ENCODE data around the gene THSD4.

The THSD4 gene

DNA sequence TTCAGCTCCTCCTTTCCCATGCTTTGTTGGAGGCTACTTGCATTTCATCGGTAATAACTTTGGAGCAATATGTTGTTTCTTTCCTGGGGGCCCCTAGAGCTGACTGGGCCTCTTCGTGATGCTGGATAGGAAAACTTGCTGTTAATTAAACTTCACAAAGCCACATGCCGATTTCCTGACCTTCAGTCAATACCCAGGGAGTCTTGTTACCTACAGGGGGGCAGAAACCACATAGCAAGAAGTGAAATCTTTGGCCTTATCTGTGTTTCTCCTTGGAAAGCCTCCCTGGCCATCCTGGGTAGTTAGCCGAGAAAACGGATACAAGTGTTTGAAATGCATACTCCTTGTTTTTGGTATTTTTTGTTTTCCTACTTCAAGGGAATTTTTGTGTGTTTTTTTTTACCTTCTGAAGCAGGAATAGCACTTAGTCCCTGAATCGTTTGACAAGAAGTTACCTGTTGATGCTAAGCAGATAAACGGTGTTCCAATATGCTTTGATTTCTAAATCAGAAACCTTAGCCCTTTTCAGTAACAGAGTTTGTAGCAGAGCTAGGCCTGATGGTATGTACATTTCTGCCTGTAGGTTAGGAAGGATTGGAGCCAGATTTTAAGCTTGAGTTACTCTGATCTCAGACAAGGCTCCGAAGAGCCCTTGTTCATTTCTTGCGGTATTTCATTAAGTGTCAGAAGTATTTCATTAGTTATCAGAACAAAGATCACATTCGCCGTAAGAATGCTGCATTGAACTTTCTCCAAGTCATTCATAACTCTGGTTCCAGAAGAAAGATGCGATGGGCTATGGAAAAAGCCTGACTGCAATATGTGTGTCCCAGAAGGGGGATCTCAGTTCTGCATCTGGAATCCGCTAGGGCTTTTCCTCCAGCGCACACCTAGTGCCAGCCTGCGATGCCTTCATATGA is 111.5 kb downstream of the THSD4 start:
- H3K27ac ChIP-seq = no peak overlapping the region
- TF ChIP-seq ZFX (IDR thresholded peaks at IDR 0.05) (no peak), CTCF (conservative IDR thresholded peaks at IDR 0.05) (no peak)

DNA sequence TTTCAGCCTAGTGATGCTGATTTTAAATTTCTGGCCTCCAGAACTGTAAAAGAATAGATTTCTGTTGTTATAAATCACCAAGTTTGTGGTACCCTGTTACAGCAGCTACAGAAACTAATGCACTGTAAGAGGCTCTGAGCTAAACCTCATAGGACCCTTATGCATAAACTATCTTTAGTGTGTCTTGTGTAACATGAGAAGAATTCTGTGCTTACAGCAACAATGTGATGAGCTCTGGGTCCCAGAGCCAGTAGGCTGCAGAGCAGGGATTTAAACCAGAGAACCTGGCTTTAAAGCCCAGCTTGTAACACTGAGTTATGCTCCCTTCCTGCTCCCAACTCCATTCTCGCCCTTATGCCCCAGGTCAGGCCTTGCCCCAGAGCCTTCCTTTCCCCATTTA is 113.1 kb downstream of the THSD4 start:
- TF ChIP-seq CTCF (conservative IDR thresholded peaks at IDR 0.05) (no peak), ZFX (IDR thresholded peaks at IDR 0.05) (no peak)
- H3K27ac ChIP-seq = no peak overlapping the region

DNA sequence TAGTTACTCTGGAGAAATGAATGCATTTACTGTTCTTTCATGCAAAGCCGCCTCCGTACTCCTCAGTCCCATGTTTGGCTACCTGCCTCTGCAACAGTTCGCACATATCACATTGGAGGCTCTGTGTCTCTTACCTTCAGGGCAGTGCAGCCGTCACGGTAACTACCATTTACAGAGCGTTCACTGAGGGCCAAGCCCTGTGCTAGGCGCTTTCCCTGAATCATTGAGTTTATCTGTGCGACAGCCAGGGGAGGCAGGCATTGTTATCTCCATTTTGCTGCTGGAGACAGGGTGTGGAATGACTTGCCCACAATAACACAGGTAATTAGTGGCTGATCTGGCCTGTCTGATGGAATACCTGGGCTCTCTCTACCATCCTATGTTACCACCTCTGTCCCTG is 115.0 kb downstream of the THSD4 start:
- TF ChIP-seq CTCF (conservative IDR thresholded peaks at IDR 0.05) (no peak), ZFX (IDR thresholded peaks at IDR 0.05) (no peak)

GRCh38 chr15:71231758-71232157 is 116.5 kb downstream of the THSD4 start:
- TF ChIP-seq CTCF (conservative IDR thresholded peaks at IDR 0.05) (no peak), ZFX (IDR thresholded peaks at IDR 0.05) (no peak)
- no peak overlapping the region for H3K27ac ChIP-seq

More for the DNA sequence above, 115.0 kb downstream of the THSD4 start:
- H3K27ac ChIP-seq = no peak overlapping the region

- H3K27ac ChIP-seq = no peak overlapping the region
- no peak for TF ChIP-seq CTCF (conservative IDR thresholded peaks at IDR 0.05)
- TF ChIP-seq ZFX (IDR thresholded peaks at IDR 0.05) = no peak
Measured at GRCh38 chr15:71232411-71232810, 117.1 kb downstream of the THSD4 start.

DNA sequence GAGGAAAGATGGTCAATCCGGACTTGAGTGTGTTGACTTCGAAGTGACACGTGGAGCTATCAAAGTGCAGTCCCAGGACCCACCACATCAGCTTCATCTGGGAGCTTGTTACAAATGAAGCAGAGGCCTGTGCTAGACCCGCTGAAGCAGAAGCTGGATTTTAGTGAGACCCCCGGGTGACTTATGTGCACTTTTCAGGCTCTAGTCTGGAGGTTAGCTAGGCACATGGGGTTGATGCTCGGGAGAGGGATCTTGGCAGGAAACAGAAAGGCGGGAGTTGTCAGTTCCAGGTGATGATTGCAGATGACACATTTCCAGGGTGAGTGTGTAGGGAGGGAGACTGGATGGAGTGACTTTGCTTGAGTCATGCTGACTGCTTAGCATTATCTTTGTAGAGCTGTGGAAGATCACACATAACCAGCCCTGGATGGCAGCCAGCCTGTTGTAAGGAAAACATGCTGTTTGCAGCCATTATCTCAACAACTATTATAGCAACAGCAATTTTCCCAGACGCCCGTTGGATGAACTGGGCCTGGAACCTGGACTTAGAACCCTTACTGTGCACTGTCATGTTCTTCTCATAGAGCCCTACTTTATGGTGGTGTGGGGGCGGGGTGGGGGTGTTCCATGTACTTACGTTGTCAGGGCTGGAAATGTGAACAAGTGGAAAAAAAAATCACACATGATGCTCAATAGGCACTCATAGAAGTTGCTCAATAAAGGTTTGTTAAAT is 122.4 kb downstream of the THSD4 start:
- TF ChIP-seq ZFX (IDR thresholded peaks at IDR 0.05) (no peak), CTCF (conservative IDR thresholded peaks at IDR 0.05) (no peak)
- H3K27ac ChIP-seq = no peak overlapping the region

DNA sequence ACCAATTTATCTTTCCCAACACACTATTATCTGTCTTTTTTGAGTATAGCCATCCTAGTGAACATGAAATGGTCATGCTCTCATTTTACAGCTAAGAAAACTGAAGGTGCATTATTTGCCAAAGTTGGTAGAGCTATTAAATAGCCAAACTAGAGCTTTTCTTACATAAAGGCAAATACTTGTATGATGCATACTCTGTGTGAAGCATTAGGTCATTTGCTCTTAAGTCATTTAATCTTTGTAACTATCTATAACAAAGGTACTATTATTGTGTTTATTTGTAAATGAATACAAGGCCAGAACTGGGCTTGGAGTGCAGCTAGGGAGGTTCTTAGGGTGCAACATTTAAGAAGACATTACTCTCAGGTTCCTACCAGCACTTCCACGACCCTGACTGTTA is 123.7 kb downstream of the THSD4 start:
- TF ChIP-seq ZFX (IDR thresholded peaks at IDR 0.05) (no peak), CTCF (conservative IDR thresholded peaks at IDR 0.05) (no peak)
- no peak overlapping the region for H3K27ac ChIP-seq

All from C4-2B (cell line).